ENCODE measurements around the gene NUTM2G.
"Not testable (repeated sequence)": the region's sequence is repeated elsewhere in the genome, so short reads cannot be mapped to it uniquely, and the experiment has no call there.

The NUTM2G gene

DNA sequence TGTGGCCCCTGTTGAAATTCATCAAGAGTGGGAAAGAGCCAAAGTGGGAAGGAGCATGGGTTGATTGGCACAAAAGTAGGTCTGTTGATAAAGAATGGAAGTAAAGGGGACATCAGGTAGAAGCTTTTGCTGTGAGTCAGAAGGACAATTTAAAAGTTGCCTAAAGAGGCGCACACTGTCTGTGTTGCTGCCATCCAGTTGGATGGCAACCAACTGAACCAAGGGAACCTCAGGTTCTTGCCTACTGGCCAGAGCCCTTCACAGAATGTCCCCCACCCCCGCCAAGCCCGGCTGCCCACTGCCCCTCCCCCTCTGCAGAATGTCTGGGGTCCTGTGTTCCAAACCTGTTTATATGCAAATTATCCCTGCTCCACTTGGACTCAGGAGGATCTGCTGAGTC is at the start of gene NUTM2G:
TSS of gene NUTM2G (plus strand) at position 301 of the 400 bp plus-strand sequence. CDS start 182 bp downstream, outside the sequence.
- not testable (repeated sequence) for DNase-seq

DNA sequence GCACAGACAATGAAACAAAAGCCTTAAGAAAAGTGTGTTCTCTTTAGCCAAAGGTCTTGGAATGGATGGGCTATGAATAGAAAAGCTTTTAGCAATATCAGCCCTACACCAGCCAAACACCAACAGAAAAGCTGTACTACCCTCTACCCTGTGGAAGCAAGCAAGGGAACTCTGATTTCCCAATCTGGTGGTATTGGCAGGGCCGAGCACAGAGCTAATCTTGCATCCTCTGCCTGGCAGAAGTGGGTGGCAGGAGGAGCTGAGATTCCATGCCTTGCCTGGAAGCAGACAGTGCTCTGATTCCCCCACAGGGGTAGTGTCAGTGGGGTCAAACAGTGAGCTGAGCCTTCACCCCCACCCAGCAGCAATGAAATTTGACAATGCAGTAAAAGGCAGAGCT is 44.7 kb upstream of the NUTM2G start:
- DNase-seq: no peak

GRCh38 chr9:96884443-96884842 is 44.2 kb upstream of the NUTM2G start:
- no peak for DNase-seq

- no peak for DNase-seq
These were observed 43.2 kb upstream of the NUTM2G start for GRCh38 chr9:96885424-96885823.

DNA sequence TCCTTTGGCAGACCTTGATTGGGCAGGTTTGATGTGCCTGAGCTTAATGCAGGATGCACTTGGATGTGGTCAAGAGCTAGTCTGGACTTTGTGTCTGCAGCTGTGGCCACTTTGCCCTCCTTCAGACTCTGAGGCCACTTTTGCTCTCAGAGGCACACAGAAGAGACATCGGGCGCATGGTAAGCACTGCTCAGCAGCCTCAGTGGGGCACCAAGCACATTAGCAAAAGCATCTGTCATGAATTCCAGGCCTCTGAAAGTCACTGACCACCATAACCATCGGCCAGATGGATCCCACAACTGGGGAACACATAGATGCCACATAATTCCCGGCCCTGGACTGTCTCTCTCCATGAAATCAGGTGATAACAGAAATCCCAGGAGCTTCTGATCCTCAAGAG is 40.1 kb upstream of the NUTM2G start:
- DNase-seq: no peak

DNA sequence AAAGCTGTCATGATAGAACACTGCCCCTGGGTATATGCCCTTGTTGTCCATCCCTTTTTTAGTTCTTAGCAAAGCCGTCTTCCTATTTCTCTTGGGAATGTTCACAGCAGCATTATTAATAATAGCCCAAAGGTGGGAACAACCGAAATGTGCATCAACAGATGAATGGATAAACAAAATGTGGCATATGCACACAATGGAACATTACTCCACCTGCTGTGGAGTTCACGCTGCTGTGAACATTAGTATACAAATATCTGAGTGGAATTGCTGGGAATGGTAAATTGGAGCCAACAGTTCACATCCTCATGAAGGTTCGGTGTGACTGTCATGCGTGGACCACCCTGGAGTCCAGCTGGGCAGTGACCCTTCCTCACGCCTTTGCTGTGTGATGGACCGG is 36.5 kb upstream of the NUTM2G start:
- DNase-seq: no peak

- not testable (repeated sequence) for DNase-seq
These were observed 28.6 kb upstream of the NUTM2G start for GRCh38 chr9:96900010-96900409.

DNA sequence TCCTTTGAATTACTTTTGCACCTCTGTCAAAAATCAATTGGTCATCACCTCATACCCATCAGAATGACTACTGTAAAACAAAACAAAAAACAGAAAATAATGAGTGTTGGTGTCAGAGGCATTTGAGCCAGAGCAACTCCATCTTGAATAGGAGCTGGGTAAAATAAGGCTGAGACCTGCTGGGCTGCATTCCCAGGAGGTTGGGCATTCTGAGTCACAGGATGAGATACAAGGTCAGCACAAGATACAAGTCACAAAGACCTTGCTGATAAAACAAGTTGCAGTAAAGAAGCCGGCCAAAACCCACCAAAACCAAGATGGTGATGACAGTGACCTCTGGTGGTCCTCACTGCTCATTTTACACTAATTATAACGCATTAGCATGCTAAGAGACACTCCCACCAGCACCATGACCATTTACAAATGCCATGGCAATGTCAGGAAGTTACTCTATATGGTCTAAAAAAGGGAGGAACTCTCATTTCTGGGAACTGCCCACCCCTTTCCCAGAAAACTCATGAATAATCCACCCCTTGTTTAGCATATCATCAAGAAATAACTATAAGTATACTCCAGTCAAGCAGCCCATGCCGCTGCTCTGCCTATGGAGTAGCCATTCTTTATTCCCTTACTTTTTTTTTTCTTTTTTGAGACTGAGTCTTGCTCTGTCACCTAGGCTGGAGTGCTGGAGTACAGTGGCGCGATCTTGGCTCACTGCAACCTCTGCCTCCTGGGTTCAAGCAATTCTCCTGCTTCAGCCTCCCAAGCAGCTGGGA is 23.5 kb upstream of the NUTM2G start:
- DNase-seq: not testable (repeated sequence)

GRCh38 chr9:96908479-96908878 is 20.2 kb upstream of the NUTM2G start:
- not testable (repeated sequence) for DNase-seq

GRCh38 chr9:96915539-96915938 is 13.1 kb upstream of the NUTM2G start:
- DNase-seq: not testable (repeated sequence)

GRCh38 chr9:96916531-96916930 is 12.1 kb upstream of the NUTM2G start:
- not testable (repeated sequence) for DNase-seq

GRCh38 chr9:96918550-96918949 is 10.1 kb upstream of the NUTM2G start:
- not testable (repeated sequence) for DNase-seq

DNA sequence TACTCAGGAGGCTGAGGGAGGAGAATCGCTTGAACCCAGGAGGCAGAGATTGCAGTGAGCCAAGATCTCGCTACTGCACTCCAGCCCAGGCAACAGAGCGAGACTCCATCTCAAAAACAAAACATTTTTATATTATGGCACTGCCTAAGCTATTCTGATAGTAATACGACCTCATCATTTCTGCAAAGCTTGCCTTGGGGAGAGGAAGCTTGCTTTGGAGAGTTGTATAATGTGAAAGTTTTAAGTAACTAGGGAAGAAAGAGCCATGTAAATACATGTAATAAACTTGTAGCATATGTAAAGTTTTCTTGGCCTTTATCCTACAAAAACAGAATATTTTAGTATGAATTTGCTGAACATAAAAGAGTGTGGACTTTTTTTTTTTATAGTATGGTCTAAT is 7.8 kb upstream of the NUTM2G start:
- not testable (repeated sequence) for DNase-seq

DNA sequence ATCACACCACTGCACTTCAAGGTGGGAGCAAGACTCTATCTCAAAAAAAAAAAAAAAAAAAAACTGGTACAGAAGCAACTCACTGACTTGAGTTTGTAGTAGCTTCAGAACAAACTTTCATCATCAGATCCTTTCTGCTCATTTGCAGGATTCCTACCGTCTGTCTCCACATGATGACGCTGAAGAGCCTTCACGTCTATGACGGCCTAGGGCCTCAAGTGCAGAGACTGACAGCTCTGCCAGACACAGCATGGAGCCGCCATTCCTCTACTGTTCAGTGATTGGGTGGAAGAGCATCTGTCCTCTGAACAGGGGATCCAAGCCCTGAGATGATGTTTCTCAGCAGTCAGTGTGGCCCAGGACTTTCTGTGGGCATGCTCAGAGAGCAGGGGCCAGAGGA is 3.1 kb upstream of the NUTM2G start:
- DNase-seq: not testable (repeated sequence)

DNA sequence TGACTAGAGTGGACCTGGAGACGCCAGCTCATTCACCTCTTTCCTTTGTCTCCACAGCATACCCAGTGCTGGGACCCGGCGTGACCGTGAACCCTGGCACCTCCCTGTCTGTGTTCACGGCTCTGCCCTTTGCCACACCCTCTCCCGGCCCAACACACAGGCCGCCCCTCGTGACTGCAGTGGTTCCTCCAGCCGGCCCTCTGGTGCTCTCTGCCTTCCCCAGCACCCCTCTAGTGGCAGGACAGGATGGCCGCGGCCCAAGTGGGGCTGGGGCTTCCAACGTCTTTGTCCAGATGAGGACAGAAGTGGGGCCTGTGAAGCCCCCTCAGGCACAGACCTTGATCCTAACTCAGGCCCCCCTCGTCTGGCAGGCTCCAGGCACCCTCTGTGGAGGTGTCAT is 3.0 kb downstream of the NUTM2G start:
- not testable (repeated sequence) for DNase-seq

GRCh38 chr9:96934097-96934496 is 5.5 kb downstream of the NUTM2G start:
- not testable (repeated sequence) for DNase-seq

- not testable (repeated sequence) for DNase-seq
These were observed 6.1 kb downstream of the NUTM2G start for GRCh38 chr9:96934706-96935105.

- DNase-seq: not testable (repeated sequence)
These were observed 6.8 kb downstream of the NUTM2G start for GRCh38 chr9:96935401-96935800.

DNA sequence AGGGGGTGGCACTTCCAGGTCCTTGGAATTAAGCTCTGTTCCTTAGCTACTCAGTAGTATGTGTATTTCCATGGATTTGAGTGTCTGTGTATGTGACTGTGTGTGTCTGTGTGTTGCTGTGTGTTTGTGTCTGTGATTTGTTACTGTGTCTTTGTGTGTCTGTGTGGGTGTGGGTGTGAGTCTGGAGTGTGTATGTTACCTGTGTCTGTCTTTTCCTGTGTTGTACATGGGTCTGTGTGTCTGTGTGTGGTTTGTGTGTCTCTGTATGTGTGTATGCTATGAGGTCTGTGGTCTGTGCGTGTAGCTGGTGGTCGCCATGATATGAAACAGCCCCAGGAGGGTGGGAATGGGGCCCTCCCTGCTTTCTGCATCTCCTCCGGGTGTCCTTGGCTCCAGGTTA is 8.8 kb downstream of the NUTM2G start:
- DNase-seq: not testable (repeated sequence)

GRCh38 chr9:96938957-96939665 is 10.5 kb downstream of the NUTM2G start:
- not testable (repeated sequence) for DNase-seq

DNA sequence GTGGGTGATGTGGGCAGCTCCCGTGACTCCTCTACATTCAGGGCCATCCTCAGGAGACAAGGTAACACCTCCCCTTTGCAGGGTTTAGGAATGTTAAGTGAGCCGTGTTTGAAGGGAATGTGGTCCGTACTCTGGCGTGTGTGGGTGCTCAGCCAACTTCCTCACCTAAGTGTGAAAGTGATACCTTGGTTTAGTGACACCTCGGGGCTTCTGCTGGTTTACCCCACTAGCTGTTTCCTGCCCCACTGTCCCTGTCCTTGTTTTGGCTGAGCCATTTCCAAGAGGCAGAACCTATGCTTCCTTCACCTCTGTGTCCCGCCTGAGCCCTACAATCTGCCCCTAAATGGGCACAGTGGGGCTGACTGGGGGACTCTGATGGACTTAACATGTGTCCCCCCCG is 12.3 kb downstream of the NUTM2G start:
- DNase-seq: not testable (repeated sequence)

- DNase-seq: not testable (repeated sequence)
These were observed 13.0 kb downstream of the NUTM2G start for GRCh38 chr9:96941628-96942027.

- DNase-seq: not testable (repeated sequence)
These were observed 13.5 kb downstream of the NUTM2G start for GRCh38 chr9:96942181-96942580.

DNA sequence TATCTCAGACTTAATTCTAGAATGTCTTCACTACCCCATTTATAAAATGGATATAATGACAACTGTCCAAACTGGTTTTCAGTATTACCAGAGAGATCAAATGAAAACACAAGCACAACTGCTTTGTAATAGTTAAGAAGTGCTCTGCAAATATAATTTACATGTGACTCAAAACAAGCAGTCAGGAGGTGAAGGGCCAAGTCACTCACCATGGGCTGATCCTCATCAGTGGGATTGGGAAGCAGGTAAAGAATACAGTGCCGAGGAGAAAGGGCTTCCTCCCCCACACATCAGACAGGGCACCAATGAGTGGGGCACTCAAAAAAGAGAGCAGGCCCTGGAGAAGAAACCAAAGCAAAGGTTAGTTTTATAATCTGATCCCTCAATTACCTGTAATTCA is 20.7 kb downstream of the NUTM2G start:
- DNase-seq: not testable (repeated sequence)
